ENCODE measurements around the gene KLK1. TPM values are rescaled to one million over a fixed set of nuclear protein-coding genes. Genes with fewer than 3 reads are reported as not detected.

Gene KLK1
- total RNA-seq, 3 donors from 2014 or later: 0.33 to 0.44 TPM; not detected in 1

DNA sequence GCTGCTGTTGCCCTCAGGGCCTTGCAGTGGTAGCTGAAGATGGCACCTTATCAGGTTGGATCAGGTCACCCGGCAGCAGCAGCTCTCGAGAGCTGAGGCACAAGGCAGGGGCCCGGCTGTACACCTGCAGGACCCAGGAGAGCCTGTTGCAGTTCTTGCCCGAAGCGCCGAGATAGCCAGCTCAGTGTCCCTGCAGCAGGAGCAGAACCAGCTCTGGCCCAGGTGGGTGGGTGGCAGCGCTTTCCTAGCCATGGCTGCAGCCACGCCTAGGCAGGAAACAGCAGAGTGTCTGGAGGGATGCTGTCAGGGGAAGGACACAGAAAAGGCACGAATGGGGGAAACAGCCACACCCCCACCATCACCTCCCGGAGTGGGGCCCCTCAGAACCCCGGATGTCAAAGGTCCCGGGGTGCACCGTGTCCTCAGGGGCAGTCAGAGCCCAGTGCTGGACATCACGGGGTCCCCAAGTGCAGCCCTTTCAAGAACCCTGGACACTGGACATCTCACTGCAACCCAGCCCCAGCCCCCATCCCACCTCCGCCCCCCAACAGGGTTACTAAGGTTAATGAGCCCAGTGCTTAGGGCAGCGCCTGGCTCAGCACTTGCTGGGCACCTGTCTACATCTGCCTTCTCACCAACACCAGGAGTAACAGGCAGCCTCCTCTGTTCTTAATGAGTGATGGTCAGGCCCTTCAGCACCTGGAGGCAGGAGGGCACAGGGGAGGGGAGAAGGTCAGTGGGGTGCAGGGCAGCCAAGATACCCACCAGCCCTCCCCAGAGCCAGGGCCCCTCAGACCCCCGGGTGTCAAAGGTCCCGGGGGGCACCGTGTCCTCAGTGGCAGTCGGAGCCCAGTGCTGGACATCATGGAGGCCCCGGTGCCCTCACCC is 24.7 kb downstream of the KLK1 start:
- no peak for TF ChIP-seq POLR2AphosphoS5 (IDR thresholded peaks at IDR 0.05)
- no peak for TF ChIP-seq POLR2A (IDR thresholded peaks at IDR 0.05)
- TF ChIP-seq, protein P1, sequence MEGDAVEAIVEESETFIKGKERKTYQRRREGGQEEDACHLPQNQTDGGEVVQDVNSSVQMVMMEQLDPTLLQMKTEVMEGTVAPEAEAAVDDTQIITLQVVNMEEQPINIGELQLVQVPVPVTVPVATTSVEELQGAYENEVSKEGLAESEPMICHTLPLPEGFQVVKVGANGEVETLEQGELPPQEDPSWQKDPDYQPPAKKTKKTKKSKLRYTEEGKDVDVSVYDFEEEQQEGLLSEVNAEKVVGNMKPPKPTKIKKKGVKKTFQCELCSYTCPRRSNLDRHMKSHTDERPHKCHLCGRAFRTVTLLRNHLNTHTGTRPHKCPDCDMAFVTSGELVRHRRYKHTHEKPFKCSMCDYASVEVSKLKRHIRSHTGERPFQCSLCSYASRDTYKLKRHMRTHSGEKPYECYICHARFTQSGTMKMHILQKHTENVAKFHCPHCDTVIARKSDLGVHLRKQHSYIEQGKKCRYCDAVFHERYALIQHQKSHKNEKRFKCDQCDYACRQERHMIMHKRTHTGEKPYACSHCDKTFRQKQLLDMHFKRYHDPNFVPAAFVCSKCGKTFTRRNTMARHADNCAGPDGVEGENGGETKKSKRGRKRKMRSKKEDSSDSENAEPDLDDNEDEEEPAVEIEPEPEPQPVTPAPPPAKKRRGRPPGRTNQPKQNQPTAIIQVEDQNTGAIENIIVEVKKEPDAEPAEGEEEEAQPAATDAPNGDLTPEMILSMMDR (IDR thresholded peaks at IDR 0.05): no peak
- DNase-seq (ENCODE audit: low spot score in 2 of 2): no peak
- Histone ChIP-seq H3K27me3 (no peaks in the 10 kb centered on the region), H3K27ac (no peak overlapping the region), H3K4me3 (no peak overlapping the region), H3K9me3 (no peaks in the 10 kb centered on the region), H3K4me1 (peaks cover 0 to 6% of the 10 kb centered on the region in 2 donors), H3K36me3 (no peaks in the 10 kb centered on the region)
- intact Hi-C loops (cut with DNase I; ENCODE audit: low total_unique reads): no loop called here

DNA sequence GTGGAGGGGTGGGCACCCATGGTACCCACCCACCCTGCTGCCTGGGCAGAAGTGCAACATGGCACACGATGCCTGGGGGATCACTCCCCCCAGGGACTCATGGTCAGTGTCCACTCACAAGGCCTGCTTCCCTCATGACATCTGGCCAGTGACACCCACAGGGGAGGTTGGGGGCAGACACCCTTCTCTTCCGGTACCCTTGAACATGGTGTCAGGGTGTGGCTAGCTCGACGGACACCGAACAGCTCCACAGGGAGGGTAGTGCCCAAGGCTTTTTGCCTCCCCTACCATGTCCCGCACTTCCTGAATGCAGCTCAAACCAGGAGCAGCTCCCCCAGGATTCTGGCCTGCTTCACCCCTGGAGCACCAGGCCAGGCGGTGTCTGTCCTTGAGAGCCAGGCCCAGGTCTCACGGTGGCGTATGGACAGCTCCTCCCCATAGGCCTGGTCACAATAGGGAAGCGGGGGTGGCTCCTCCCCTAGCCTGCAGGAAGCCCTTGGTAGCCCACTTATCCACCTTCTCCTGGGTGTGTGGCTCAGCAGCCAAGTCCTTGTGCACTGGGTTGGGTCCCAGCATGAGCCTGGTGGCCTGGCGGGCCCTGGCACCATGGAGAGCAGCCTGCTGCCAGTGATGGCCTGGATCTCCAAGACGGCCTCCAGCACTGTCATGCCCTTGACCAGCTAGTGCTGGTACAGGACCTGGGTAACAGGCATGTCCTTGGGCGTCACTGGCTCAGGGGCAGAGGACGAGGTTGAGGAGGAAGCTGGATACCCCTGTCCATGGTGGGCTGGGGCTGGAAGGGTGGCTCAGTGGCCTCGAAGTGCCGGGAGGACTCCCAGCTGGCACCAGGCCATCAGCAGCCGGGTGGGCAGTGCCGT is 25.6 kb downstream of the KLK1 start:
- Histone ChIP-seq H3K9me3 (no peaks in the 10 kb centered on the region), H3K4me1 (peaks cover 0 to 4% of the 10 kb centered on the region in 2 donors), H3K27ac (no peak overlapping the region), H3K36me3 (no peaks in the 10 kb centered on the region), H3K27me3 (no peaks in the 10 kb centered on the region), H3K4me3 (no peak overlapping the region)
- intact Hi-C loops (cut with DNase I; ENCODE audit: low total_unique reads): no loop called here
- TF ChIP-seq, protein P1 (IDR thresholded peaks at IDR 0.05): no peak
- TF ChIP-seq POLR2AphosphoS5 (IDR thresholded peaks at IDR 0.05): no peak
- no peak for TF ChIP-seq POLR2A (IDR thresholded peaks at IDR 0.05)
- DNase-seq (ENCODE audit: low spot score in 2 of 2): no peak

DNA sequence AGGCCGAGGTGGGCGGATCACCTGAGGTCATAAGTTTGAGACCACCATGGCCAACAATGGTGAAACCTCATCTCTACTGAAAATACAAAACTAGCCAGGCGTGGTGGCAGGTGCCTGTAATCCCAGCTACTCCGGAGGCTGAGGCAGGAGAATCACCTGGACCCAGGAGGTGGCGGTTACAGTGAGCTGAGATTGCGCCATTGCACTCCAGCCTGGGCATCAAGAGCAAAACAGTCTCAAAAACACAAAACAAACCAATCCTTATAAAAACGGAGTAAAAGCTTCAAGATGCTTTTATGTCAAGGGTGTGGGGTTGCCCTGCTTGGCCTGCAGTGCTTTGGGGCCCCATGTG is 26.2 kb downstream of the KLK1 start:
- Histone ChIP-seq H3K4me3 (no peak overlapping the region), H3K9me3 (no peaks in the 10 kb centered on the region), H3K4me1 (no peaks in the 10 kb centered on the region), H3K27me3 (peaks cover 0 to under 1% of the 10 kb centered on the region in 2 donors), H3K36me3 (no peaks in the 10 kb centered on the region), H3K27ac (no peak overlapping the region)
- DNase-seq (ENCODE audit: low spot score in 2 of 2): no peak
- intact Hi-C loops (cut with DNase I; ENCODE audit: low total_unique reads): no loop called here
- no peak for TF ChIP-seq POLR2AphosphoS5 (IDR thresholded peaks at IDR 0.05)
- TF ChIP-seq, protein P1 (IDR thresholded peaks at IDR 0.05): no peak
- TF ChIP-seq POLR2A (IDR thresholded peaks at IDR 0.05): no peak

DNA sequence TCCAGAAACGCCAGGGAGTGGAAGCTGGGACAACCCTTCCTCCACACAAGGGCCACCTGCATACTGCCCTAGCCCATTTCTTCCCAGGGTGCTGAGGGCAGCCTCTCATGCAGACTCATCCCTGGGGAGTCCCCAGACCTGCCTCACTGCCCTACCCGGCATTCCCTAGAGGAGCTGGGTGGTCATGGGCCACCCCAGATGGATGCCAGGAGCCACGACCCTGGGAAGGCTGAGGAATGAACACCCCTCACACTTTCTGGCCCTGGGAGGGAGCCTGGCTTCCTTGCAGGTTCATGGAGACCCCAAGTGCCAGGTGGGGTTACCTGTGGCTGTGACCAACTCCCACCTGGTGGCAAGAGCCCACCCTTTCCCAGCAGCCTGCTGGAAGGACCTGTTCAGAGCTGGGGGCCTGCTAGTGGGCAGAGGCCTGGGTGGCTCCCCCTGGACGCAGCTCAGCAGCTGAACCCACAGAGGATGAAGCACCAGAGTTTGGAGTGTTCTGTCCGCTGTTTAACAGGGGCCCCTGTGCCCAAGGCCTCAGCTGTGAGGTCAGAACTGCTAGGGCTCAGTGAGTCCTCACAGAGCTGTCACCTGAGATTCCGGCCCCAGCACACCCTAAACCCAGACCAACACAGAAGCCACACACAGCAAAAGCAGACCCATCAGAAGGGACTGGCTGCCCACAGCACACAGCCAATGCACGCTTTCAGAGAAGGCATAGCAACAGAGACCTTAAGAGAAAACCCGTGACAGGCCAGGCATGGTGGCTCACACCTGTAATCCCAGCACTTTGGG is 26.8 kb downstream of the KLK1 start:
- intact Hi-C loops (cut with DNase I; ENCODE audit: low total_unique reads): no loop called here
- H3K4me1 ChIP-seq: no peaks in the 10 kb centered on the region
- peaks cover 0 to 6% of the 10 kb centered on the region in 2 donors for H3K27me3 ChIP-seq
- H3K9me3 ChIP-seq: no peaks in the 10 kb centered on the region
- no peak overlapping the region for H3K27ac ChIP-seq
- no peaks in the 10 kb centered on the region for H3K36me3 ChIP-seq
- no peak for DNase-seq (ENCODE audit: low spot score in 2 of 2)
- H3K4me3 ChIP-seq: no peak overlapping the region
- TF ChIP-seq, protein P1 (IDR thresholded peaks at IDR 0.05): no peak
- TF ChIP-seq POLR2AphosphoS5 (IDR thresholded peaks at IDR 0.05) (no peak), POLR2A (IDR thresholded peaks at IDR 0.05) (no peak)

Data from breast epithelium (tissue), 4 donors.